Endodermal cell (in vitro differentiated cells): ENCODE measurements around the gene SLC48A1. TPM values are rescaled to one million over a fixed set of nuclear protein-coding genes. Genes with fewer than 3 reads are reported as not detected.

Source experiments
- DNase-seq: peaks from one replicate; pipeline ENCODE4 v3.0.0-alpha.2; 2017
- H3K27ac ChIP-seq: 2 replicates; pipeline ENCODE4 v1.5.1; 2013; ENCODE audit warnings: mild to moderate bottlenecking, low read depth, low read length, moderate library complexity
- H3K27me3 ChIP-seq: 2 replicates; pipeline ENCODE4 v1.6.1; 2013; ENCODE audit warnings: mild to moderate bottlenecking, low read length, moderate library complexity; ENCODE audit not compliant: insufficient read depth, control insufficient read depth, poor library complexity, severe bottlenecking
- H3K36me3 ChIP-seq: 2 replicates; pipeline ENCODE4 v1.7.0; 2013; ENCODE audit warnings: mild to moderate bottlenecking, low read length, moderate library complexity; ENCODE audit not compliant: control insufficient read depth, insufficient read depth
- H3K4me1 ChIP-seq: one replicate; pipeline ENCODE4 v1.7.0; 2013; ENCODE audit warnings: low read length; ENCODE audit not compliant: control insufficient read depth, insufficient read depth
- H3K4me3 ChIP-seq: 2 replicates; pipeline ENCODE4 v1.5.1; 2013; ENCODE audit warnings: mild to moderate bottlenecking, low read length, moderate library complexity
- H3K9ac ChIP-seq: 2 replicates; pipeline ENCODE4 v1.6.1; 2013; ENCODE audit warnings: mild to moderate bottlenecking, low read length, moderate library complexity; ENCODE audit not compliant: poor library complexity, severe bottlenecking; ENCODE audit errors: extremely low read depth
- H3K9me3 ChIP-seq: 2 replicates; pipeline ENCODE4 v1.6.1; 2013; ENCODE audit warnings: mild to moderate bottlenecking, low read length, moderate library complexity; ENCODE audit not compliant: control insufficient read depth
- H3K27ac Mint-ChIP-seq: 2 replicates; pipeline ENCODE4 v1.8.0; 2020; ENCODE audit warnings: mixed read lengths
- H3K27me3 Mint-ChIP-seq: 2 replicates; pipeline ENCODE4 v1.8.0; 2021; ENCODE audit warnings: mild to moderate bottlenecking, mixed read lengths; ENCODE audit not compliant: insufficient read depth
- H3K36me3 Mint-ChIP-seq: 2 replicates; pipeline ENCODE4 v1.8.0; 2020; ENCODE audit warnings: low read depth, mixed read lengths
- H3K4me1 Mint-ChIP-seq: 2 replicates; pipeline ENCODE4 v1.8.0; 2020; ENCODE audit warnings: mixed read lengths
- H3K4me3 Mint-ChIP-seq: 2 replicates; pipeline ENCODE4 v1.8.0; 2020; ENCODE audit warnings: mild to moderate bottlenecking, moderate library complexity, mixed read lengths
- H3K9me3 Mint-ChIP-seq: 2 replicates; pipeline ENCODE4 v1.8.0; 2020; ENCODE audit warnings: mild to moderate bottlenecking, mixed read lengths
- CTCF ChIP-seq: fragments of 200-600 bp; sonication (generic); conservative IDR thresholded peaks from 2 replicates; pipeline ENCODE4 v1.5.0; 2021; ENCODE audit warnings: antibody characterized with exemption, mild to moderate bottlenecking
- WGBS, 2 experiments: methylation state at CpG; one replicate each; pipeline versions ENCODE4 v1.1.5 to v1.1.7; 2013; ENCODE audit warnings: missing lambda C conversion rate in 2 of 2, mixed read lengths in 1 of 2; ENCODE audit not compliant: insufficient coverage in 1 of 2, insufficient read length in 1 of 2; 5-methylcytosine and 5-hydroxymethylcytosine counted together
- total RNA-seq, 2 donors: library from RNA; stranded (reverse); fragmentation: NEBNext Ultra II Directional in 1 of 2; extraction: Animal tissue kit (Norgen Biotek cat#: 25700) in 1 of 2; gene quantifications; 2 replicates in 1 of 2; 3 replicates in 1 of 2; pipeline ENCODE4 v1.2.1, GENCODE V29; 2021

Gene SLC48A1
- total RNA-seq, 2 donors from 2014 or later: 21.3 to 30.4 TPM

- H3K36me3 Mint-ChIP-seq: peaks cover 18% of the 10 kb centered on the region
- Histone ChIP-seq H3K27me3 (no peaks in the 10 kb centered on the region), H3K9ac (no peak overlapping the region), H3K9me3 (no peaks in the 10 kb centered on the region), H3K27ac (no peak overlapping the region), H3K4me3 (no peak overlapping the region), H3K36me3 (no peaks in the 10 kb centered on the region), H3K4me1 (peaks cover 2% of the 10 kb centered on the region)
- no peaks in the 10 kb centered on the region for H3K9me3 Mint-ChIP-seq
- no peaks in the 10 kb centered on the region for H3K27me3 Mint-ChIP-seq
- no peak for DNase-seq
- no peak overlapping the region for H3K4me3 Mint-ChIP-seq
- no peak overlapping the region for H3K27ac Mint-ChIP-seq
- peaks cover 38% of the 10 kb centered on the region for H3K4me1 Mint-ChIP-seq
- TF ChIP-seq CTCF: no peak
- 95 to 100% methylated on average over 6 to 9 of the region's 9 CpGs for WGBS, 2 experiments
Observed at GRCh38 chr12:47751561-47751960, 21.5 kb upstream of the SLC48A1 start.

GRCh38 chr12:47752121-47752520, 20.9 kb upstream of the SLC48A1 start:
- Histone ChIP-seq H3K27me3 (no peaks in the 10 kb centered on the region), H3K9me3 (no peaks in the 10 kb centered on the region), H3K36me3 (no peaks in the 10 kb centered on the region), H3K9ac (no peak overlapping the region), H3K4me3 (no peak overlapping the region), H3K4me1 (peaks cover 2% of the 10 kb centered on the region), H3K27ac (no peak overlapping the region)
- TF ChIP-seq CTCF: no peak
- Mint-ChIP-seq H3K9me3 (no peaks in the 10 kb centered on the region), H3K27ac (peak overlapping the region; percentile 58), H3K27me3 (no peaks in the 10 kb centered on the region), H3K36me3 (peaks cover 18% of the 10 kb centered on the region), H3K4me3 (no peak overlapping the region), H3K4me1 (peaks cover 43% of the 10 kb centered on the region)
- no peak for DNase-seq
- 94 to 100% methylated on average over 4 of the region's 4 CpGs for WGBS, 2 experiments

GRCh38 chr12:47752552-47752951, 20.5 kb upstream of the SLC48A1 start:
- Histone ChIP-seq H3K36me3 (no peaks in the 10 kb centered on the region), H3K9me3 (no peaks in the 10 kb centered on the region), H3K27ac (no peak overlapping the region), H3K27me3 (no peaks in the 10 kb centered on the region), H3K4me1 (peaks cover 4% of the 10 kb centered on the region), H3K9ac (no peak overlapping the region), H3K4me3 (no peak overlapping the region)
- Mint-ChIP-seq H3K36me3 (peaks cover 16% of the 10 kb centered on the region), H3K27ac (peak overlapping the region; percentile 96), H3K27me3 (no peaks in the 10 kb centered on the region), H3K9me3 (no peaks in the 10 kb centered on the region), H3K4me3 (no peak overlapping the region), H3K4me1 (peaks cover 48% of the 10 kb centered on the region)
- 93% methylated on average over 7 of the region's 7 CpGs for WGBS, 2 experiments
- no peak for DNase-seq
- TF ChIP-seq CTCF: no peak
